Left hindlimb (tissue), 1 donor: ENCODE data around the gene PACC1.
"Not testable (repeated sequence)": the region's sequence is repeated elsewhere in the genome, so short reads cannot be mapped to it uniquely, and the experiment has no call there.

Source experiments
- DNase-seq: peaks from one replicate; pipeline ENCODE4 v3.0.0-alpha.2; 2018

PACC1 gene

DNA sequence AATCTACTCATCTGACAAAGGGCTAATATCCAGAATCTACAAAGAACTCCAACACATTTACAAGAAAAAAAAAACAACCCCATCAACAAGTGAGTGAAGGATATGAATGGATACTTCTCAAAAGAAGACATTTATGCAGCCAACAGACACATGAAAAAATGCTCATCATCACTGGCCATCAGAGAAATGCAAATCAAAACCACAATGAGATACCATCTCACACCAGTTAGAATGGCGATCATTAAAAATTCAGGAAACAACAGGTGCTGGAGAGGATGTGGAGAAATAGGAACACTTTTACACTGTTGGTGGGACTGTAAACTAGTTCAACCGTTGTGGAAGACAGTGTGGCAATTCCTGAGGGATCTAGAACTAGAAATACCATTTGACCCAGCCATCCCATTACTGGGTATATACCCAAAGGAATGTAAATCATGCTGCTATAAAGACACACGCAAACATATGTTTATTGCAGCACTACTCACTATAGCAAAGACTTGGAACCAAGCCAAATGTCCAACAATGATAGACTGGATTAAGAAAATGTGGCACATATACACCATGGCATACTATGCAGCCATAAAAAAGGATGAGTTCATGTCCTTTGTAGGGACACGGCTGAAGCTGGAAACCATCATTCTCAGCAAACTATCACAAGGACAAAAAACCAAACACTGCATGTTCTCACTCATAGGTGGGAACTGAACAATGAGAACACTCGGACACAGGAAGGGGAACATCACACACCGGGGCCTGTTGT lies 18.8 kb downstream of the PACC1 start:
- DNase-seq, result not testable (repeated sequence)

DNA sequence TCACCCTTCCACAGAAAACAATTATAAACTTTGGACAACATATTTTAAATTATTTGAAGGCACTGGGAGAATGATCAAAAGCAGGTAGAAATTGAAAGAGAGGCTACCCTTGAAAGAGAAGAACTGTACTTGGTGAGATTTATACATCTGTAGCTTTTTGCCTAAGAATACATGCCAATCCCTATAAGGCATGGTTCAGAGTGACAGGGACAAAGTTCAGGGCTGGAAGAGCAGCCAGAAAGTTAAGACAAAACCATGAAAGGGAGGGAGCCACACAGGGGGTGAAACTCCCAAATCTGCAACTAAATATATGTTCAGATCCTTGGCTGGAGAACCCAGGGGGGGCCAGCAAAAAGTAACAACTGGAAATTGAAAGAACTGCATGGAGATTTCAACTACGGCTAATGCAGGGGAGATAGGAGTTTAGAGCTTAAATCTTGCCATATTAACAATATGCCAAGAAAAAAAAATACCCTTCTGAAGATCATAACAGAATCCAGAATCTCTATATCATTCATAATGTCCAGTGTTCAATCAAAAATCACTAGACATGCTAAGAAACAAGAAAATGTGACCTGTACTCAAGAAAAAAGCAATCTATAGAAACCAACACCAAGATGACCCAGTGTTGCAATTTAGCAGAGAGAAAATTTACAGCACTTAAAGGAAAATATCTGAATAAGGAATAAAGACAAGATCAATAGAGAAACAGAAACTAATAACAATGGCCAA lies 25.5 kb downstream of the PACC1 start:
- DNase-seq, result no peak

DNA sequence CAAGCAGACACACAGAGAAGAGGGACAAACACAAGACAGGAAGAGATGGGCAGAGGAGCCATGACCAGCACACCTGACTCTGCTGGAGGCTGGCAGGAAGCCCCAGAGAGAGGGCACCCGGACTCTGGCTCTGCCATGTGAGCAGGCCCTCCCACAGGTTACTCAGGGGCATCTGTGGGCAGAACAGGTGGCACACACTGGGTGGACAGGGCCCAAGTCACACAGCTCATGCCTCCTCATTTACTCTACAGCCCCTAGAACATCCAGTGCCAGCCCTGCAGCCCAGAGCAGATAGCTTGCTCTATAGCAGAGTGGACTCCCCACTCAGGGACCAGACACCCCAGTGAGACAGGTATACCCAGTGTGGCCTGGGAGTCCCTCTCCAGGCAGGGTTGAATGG lies 28.7 kb downstream of the PACC1 start:
- DNase-seq, result no peak

DNA sequence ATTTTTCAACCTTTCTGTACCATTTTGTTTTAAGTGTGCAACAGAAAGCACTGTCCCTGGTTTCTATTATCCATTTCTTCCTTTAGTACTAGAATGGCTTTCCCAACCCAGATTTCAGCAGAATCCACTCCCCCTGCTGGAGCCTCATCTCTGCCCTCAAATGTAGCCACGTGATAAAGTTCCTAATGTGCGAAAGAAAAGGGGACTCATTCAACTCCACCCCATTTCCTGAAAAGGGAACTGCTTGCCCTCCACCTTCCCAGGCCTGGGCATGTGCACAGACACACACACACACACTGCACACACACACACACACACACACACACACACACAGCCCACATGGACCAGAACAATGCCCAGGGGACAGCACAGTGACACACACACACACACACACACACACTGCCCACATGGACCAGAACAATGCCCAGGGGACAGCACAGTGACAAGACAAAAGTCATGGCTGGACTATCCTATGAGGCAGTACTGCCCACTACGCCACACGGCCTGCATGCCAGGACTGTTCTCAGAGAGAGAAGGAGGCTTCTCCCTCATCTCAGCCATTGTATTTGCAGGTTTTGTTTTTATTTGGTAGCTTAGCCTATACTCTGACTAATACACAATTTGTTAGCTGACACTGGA lies 33.2 kb downstream of the PACC1 start:
- DNase-seq, result no peak

DNA sequence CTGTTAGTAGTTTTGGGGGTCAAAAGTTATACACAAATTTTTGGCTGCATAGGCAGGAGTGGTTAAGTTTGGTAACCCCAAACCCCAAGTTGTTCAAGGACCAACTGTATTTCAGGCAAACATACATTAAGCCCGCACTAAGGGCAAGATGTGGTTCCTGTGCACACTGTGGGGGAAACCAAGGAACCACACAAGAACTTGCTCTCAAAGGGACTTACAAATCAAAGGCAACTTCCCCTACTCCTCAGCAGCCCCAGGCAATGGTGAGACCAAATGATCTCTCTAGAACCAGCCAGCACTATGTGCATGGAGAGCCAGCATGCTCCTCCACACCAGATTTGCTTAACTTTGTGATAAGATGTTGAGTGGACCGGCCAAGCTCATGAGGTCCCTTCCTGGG lies 35.3 kb downstream of the PACC1 start:
- DNase-seq, result no peak

DNA sequence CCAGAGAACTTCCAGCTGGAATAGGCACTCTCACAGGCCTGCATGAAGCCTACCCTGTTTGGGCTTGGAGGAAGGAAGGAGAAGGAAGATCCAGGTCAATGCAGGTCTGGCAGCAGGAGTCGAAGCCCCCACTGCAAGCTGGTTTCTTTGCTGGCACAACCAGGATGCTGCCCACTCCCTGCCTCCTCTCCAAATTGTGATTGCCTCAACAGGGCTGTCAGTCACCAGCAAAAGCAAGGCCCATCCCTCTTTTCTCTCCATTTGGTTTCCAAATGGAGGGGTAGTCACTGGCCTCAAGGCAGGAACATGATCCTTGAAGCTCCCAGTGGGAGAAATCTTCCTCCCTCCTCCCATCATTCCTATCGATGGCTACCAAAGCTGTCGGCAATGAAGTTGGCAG lies 37.0 kb downstream of the PACC1 start:
- DNase-seq, result no peak

DNA sequence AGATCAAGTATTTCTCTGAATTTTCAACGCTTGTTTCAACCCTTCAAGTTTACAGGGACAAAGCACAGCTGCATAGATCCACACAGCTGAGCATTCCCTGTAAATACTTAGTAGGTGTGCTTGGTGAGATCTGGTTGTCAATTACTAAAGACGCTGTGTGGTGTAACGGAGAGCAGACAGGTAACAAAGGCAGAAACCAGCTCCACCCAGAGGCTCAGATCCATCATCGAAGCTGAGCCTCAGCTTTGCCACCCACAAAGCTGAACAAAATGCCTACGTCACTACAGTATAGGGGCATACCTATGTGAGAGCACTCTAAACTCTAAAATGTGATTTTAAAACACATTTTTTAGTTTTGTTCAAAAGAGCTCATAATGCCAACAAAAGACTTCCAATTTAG lies 38.7 kb downstream of the PACC1 start:
- no peak for DNase-seq

DNA sequence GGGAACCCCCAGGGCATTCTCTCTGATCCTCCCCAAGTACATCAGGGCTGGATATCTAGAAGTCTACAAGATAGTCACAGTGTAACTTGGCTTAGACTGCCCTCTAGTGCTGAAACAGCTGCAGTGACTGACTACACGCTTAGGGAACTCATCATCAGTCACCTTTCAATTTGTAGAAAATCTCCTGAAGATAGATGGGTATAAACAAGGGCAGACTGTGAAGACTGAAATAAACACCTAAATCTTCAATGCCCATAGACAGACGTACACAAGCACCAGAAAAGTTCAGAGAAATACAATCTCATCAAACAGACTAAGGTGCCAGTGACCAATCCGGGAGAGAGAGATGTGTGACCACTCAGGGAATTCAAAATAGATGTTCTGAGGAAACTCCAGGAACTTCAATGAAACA lies 46.6 kb downstream of the PACC1 start:
- no peak for DNase-seq

DNA sequence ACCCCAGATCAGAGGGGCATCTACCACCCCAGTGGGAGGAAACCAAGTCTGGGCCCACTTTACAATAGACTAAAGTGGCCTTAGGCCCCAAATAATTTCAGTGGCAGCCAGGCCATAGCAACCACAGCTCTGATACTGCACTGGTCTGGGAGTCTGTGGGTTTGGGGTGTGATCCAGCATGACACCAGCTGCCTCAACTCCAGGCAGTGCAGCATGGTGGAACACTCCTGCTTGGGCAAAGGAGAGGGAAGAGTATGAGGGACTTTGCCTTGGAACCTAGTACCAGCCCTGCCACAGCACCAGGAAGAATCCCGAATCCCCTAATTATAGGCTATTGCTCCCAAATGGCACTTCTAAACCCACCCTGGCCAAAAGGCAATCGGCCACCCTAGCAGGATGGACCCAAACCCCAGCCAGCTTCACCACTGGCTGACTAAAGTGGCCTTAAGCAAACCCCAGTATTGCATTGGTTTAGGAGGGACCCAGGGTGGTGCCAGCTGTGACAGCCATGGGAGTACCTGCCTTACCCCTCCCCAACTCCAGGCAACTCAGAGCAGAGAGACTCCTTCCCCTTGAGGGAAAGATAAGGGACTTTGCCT lies 47.1 kb downstream of the PACC1 start:
- no peak for DNase-seq

DNA sequence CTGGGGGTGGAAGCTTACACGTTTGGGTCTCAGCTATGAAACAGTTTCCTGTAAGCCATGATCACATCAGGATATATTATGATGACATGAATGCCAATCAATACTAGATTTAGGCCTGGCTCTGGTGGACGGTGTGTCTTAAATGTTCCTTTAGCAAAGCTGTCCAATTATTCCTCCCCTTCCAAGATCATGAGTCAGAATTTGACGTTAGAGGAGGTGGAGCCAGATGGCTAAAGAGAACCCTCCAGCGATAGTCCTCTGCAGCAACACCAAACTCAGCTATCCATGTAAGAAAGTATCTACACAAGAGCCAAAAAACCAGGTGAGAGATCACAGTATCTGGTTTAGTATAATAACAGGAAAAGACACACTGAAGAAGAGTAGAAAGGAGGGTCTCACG lies 47.8 kb downstream of the PACC1 start:
- no peak for DNase-seq

DNA sequence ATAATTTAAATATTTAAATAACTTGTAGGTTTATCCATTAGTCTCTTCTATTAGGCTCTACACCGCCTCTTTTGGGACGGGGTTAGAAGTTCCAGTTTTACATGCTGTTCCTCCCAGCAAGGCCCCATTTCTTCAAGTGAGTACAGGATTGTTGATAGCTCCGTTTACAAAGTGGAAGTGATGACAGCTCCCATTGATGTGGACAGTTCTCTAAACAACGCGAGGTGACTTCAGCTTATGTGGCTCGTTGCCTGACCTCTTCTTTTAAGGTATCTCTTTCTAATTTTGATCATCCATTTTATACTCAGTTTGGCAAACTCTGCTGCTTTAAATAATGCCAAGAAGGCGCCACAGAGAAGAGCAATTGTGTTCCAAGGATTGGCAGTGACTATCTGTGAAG lies 49.7 kb downstream of the PACC1 start:
- DNase-seq, result no peak

DNA sequence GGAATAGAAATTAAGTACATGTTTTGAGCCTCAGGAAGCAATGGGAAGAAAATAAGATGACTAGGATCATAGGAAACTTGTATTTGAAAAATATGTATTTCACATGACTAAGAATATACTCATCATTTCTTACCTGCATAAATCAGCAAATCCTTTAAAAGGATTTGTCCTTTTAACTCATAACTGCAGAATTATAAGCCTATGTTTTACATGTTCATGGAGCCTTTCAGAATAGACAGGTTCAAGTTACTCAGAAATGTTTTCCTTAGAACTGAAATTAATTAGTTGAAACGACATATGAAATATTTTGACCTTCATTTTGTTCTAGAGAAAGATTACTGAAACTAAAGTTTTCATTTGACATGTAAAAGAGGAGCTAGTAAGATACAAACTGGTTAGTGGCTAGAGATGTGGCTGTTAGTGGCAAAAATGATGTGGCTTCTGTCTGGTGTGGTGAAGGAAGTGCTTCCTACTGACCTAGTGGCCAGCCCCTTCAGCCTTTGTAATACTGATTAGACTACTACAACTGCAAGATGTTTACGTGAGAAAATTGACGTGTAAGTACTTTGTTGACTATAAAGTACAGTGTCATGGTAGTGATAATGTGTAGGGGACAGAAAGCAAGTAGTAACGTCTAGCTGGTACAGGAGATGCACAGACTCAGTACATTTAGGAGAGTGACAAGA lies 54.7 kb downstream of the PACC1 start:
- DNase-seq, result no peak

DNA sequence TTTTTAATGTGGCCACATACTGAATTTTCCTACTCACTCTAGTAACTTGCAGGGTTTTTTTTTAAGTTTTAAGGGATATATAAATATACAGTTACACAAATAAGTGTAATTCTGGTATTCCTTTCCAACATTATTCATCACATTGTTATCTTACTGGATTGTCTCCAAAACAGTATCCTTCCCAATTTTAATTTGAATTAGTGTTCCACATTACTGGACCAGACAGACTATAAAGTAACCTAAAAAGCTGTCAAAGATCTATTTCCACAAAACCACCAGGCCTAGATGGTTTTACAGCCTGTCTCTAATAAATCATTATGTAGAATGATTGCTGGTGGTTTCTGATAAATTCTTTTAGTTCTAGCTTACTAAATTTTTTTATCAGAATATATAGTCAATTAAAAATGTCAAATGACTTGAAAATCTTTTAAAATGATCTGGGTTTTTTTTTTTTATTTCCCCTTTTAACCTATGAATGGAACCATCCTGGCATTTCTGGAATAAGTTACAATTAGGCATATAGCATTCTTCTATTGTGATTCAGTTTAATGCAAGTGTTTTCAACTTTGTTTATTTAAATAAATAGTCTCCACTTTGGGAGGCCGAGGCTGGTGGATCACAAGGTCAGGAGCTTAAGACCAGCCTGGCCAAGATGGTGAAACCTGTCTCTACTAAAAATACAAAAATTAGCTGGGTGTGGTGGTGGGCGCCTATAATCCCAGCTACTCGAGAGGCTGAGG lies 59.3 kb downstream of the PACC1 start:
- DNase-seq, result no peak

DNA sequence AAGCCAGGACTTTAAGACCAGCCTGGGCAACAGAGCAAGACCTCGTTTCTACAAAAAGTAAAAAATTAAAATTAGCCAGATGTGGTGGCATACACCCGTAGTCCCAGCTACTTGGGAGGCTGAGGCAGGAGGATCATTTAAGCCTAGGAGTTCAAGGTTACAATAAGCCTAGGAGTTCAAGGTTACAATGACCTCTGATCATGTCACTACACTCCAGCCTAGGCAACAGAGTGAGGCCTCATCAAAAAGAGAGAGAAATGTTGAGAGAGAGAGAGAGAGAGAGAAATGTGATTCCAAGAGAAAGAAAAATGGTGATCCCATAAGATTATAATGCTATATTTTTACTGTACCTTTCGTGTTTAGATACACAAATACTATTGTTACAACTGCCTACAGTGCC lies 60.2 kb downstream of the PACC1 start:
- DNase-seq, result no peak

DNA sequence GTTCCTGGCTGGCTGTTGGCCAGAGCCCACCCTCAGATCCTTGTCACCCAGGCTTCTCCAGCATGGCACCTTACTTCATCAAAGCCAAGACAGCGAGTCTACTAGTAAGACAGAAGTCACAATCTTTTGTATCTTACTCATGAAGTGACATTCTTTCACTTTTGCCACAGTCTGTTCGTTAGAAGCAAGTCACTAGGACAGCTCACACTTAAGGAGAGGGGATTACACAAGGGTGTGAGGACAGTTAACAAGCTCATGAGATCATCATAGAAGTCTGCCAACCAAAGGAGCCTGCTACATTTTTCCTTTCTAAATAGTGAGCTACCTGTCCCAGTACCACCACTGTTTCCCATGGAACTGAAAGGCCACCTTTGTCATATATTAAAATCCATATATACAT lies 61.5 kb downstream of the PACC1 start:
- no peak for DNase-seq

DNA sequence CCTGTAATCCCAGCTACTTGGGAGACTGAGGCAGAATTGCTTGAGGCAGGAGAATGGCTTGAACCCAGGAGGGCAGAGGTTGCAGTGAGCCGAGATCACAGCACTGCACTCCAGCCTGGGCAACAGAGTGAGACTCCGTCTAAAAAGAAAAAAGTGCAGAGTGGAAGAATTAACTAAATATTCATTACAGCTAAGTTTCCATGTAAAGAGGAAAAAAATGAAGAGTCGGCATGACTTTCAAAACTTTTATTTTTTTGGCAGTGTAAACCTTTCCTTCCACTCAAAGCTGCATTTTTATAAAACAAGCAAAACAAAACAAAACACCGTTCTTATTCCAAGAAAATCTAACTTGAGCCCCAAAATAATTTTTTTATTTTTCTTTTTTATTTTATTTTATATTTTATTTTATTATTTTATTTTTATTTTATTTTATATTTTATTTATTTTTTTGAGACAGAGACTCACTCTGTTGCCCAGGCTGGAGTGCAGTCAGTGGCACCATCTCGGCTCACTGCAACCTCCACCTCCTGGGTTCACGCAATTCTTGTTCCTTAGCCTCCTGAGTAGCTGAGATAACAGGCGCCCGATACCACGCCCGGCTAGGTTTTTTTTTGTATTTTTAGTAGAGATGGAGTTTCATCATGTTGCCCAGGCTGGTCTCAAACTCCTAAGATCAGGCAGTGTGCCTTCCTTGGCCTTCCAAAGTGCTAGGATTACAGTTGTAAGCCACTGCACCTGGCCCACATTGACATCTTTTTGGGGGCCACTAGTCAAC lies 62.9 kb downstream of the PACC1 start:
- no peak for DNase-seq

DNA sequence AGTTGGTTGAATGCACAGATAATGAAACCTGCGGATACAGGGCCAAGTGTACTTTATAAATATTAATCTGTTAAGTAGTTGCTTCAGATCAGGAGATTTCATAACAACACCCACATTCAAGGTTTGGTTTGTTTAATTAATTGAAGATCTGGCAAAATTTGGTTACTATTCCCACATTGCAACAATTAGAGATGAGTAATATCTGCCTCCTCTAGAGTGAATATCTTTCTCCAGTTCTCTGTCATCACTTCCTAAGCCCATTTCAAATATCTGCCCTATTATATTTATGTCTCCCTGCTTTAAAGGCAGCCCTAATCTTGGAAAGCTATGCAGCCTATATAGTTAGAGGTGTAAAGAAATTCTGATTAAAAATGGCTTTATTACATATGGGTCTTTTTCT lies 68.1 kb downstream of the PACC1 start:
- no peak for DNase-seq

DNA sequence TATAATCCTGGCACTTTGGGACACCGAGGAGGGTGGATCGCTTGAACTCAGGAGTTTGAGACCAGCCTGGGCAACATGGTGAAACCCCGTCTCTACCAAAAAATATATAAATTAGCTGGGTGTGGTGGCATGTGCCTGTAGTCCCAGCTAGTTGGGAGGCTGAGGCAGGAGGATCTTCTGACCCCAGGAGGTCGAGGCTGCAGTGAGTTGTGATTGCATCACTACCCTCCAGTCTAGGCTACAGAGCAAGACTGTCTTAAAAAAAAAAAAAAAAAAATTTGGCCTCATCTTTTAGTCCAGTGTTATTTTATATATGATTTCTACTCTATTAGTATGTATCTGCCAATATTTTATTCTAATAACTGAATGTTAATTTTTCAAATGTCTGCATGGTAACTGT lies 69.8 kb downstream of the PACC1 start:
- no peak for DNase-seq

DNA sequence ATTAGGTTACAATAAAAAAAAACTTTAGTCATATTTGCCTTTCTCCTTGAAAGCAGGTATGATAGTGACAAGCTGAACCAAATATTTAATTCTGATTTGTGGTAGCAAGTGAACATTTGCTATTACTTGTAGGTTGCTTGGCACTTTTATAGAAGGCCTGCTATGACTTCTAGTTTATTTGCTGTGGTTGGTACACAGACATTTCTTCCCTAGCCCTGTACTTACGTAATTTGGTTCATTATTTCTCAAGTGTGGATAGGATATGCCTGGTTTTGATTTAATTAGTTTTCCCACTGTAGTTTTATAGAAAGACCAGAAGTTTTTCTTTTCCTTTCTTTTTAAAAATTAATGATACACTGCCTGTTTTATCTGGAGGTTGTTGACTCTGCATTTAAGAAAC lies 73.6 kb downstream of the PACC1 start:
- DNase-seq, result no peak

DNA sequence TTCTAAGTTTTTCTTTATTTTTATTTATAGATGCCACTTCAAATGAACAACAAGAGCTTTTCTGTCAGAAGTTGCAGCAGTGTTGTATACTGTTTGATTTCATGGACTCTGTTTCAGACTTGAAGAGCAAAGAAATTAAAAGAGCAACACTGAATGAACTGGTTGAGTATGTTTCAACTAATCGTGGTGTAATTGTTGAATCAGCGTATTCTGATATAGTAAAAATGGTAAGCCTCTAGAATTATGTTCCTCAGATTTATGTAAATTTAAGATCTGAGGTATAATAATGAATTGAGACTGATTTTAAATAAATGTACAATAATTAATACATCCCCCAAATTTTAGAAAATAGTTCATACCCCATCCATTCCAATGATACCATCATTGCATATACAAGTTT lies 85.6 kb downstream of the PACC1 start:
- no peak for DNase-seq

DNA sequence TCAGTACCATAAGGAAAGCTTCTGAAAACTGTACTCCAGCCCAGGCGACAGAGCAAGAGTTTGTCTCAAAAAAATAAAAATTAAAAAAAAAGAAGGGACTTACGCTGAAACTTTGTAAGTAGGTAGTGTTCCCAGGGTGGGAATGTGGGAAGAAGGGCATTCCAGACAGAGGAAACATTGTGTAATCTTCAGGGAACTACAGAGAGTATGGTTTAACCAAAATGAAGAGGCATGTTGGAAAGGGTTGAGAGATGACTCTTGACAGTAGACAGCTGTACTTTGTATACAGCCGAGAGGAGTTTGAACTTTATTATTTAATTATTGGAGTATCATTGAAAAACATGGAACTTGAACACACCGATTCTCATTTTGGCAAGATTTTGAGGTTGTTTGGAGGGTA lies 86.4 kb downstream of the PACC1 start:
- DNase-seq, result no peak

DNA sequence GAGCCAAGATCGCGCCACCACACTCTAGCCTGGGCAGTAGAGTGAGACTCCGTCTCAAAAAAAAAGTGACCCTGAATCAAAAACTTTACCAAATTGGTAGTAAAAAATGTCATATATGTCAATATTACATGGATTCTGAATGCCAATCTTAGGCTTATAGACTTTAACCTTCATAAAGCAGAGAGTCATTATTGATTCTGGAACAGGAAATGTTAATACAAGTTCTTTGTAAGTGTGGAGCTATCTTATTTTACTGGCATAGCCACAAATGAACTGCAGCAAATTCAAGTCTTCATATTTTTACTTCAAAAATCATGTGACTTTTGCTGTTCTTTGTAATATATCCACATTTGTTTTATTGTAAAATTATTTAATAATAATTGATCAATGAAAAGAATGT lies 88.1 kb downstream of the PACC1 start:
- no peak for DNase-seq
